ENCODE measurements around the gene KISS1R.
A peak's percentile ranks its signal among the peaks of the same experiment; 100 is the strongest.
"Not testable (repeated sequence)": the region's sequence is repeated elsewhere in the genome, so short reads cannot be mapped to it uniquely, and the experiment has no call there.

The KISS1R gene

DNA sequence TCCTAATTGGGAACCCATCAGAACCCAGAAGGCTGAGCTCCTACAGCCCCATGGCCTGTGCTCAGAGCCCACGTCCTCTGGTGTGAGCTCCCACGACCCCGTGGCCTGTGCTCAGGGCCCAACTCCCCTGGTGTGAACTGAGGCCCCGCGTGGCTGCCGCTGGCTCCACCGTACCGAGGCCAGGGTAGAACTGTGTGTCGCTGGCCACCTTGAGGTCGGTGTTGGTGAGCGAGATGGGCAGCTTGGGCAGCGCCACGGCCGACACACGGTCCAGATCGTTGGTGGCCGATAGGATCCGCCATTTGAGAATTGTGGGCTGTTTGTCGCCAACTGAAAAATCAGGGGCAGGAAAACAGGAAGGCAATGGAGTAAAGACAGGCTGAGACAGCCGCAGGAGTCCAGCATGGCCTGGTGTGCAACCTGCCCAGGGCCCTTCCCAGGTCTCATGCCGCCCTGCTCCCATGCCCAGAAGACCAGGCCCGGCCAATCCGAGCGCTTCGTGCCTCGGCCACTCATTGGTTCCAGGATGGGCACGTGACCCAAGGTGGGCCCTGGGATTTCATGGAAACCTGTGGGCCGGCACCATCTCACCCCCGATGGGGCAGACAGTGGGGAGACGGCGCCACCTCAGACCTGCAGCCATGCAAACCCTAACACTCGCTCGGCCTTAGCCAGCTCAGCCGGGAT, 35.6 kb upstream of the KISS1R start:
- DNase-seq (ENCODE audit: low spot score): no peak

DNA sequence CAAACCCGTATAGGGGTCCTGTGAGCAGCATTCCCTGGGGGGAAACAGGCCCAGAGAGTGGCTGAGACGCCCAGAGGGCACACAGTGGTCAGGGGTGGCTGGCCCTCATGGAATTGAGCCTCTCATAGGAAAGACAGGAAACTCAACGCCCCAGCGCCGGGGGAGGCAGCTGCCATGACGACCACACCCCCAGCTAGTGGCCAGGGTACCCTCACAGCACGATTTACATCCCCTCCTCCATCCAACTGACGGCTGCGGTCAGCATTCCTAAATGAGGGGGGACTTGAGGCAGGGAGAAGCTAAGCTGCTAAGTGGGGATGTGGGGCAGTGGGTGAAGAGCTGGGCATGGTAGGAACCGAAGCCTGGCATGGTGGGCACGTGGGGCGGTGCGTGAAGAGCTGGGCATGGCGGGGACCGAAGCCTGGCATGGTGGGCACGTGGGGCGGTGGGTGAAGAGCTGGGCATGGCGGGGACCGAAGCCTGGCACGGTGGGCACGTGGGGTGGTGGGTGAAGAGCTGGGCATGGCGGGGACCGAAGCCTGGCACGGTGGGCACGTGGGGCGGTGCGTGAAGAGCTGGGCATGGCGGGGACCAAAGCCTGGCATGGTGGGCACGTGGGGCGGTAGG, 34.1 kb upstream of the KISS1R start:
- DNase-seq (ENCODE audit: low spot score): no peak

GRCh38 chr19:883661-884211, 33.4 kb upstream of the KISS1R start:
- DNase-seq (ENCODE audit: low spot score): no peak

- no peak for DNase-seq (ENCODE audit: low spot score)
These were observed 32.5 kb upstream of the KISS1R start for GRCh38 chr19:884420-885211.

DNA sequence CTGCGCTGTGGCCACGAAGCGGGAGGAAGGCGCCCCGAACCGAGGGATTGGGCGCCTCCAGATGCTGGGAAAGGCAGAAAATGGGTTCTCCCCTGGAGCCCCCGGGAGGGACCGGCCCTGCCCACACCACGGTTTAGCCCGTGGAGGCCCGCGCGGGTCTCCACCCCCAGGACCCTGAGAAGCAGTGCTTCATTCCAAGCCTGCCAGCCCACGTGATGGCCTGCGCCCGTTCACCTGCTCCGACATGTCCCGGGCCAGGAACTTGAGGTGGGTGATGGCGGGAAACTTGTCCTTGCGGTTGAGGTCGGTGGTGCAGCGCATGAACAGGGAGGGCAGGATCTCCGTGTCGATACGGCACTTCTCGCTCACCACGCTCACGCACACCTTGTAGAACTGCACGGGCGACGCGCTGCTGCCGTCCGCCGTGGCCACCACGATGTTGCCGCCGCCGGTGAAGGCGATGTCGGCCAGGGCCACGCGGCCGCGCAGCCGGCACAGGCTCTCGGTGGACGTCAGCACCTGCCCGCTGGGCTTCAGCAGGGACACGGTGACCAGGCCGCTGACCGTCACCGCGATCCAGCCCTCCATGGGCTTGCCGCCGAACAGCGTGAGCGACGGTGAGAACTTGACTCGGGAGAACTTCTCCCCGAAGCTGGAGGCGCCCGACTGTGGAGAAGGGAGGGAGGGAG, 31.5 kb upstream of the KISS1R start:
- no peak for DNase-seq (ENCODE audit: low spot score)

- DNase-seq (ENCODE audit: low spot score): no peak
These were observed 30.1 kb upstream of the KISS1R start for GRCh38 chr19:887072-887471.

DNA sequence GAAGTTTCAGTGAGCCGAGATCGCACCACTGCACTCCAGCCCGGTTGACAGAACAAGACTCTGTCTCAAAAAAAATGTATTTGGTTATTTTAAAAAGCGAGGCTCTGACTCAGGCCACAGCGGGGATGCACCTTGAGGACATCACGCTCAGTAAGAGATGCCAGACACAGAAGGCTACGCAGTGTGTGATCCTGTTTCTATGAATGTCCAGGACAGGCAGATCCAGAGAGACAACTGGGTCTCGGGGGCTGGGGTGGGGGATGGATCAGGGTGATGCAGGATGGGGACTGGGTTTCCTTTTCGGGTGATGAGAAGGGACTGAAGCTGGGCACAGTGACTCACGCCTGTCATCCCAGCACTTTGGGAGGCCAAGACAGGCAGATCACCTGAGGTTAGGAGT, 29.5 kb upstream of the KISS1R start:
- no peak for DNase-seq (ENCODE audit: low spot score)

- DNase-seq (ENCODE audit: low spot score): no peak
These were observed 28.4 kb upstream of the KISS1R start for GRCh38 chr19:888581-889385.

DNA sequence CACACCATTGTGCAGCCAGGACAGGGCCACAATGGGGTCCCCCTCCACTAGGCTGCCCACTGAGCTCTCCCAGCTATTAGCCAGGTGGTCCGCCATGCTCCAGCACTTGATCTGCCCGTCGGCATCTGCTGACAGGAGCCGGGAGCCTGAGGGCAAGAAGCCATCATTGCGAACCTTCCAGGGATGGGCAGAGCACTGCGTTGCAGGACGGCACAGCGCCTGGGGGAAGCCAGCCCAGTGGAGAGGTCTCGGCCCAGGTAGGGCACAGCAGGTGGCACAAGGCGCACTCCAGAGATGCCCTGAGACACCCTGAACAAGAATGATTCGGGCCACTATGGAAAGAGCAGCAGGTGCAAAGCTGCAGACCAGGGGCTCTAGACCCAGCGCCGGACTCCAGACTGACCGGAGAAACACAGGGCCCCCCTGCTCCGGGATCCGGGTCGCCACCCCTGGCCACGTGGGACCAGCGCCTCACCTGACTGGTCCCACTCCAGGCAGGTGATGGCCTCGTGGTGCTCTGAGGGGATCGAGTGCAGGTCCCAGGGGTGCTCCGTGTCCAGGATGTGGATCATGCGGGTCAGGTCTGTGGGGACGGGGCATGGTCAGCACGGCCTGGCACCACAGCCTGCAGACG, 27.4 kb upstream of the KISS1R start:
- no peak for DNase-seq (ENCODE audit: low spot score)

- DNase-seq (ENCODE audit: low spot score): no peak
These were observed 26.3 kb upstream of the KISS1R start for GRCh38 chr19:890831-891230.

GRCh38 chr19:891421-892200, 25.5 kb upstream of the KISS1R start:
- DNase-seq (ENCODE audit: low spot score): not testable (repeated sequence)

DNA sequence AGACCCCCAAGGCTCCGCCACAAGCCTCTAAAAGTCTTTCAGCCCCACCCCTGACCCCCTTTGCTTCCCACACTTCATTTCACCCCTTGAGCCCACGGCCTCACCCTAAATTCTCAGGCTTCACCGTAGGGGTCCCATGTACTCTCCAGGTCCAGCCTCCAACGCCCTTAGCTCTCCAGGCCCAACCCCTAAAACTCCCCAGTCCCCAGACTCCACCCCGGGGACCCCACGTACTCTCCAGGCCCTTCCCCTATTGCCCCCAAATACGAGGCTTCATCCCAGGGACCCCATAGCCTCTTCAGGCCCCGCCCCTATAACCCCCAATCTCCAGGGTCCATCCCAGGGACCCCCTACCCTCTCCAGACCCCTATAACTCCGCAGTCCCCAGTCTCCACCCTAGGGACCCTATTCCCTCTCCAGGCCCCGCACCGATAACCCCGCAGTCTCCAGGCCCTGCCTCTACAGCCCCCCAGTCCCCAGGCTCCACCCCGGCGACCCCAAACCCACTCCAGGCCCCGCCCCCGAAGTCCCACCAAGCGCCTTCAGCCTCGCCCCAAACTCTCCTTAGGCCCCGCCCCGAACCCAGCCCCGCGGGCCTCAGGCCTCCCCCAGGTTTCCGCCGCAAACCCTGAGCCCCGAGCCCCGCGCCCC, 24.8 kb upstream of the KISS1R start:
- DNase-seq (ENCODE audit: low spot score): no peak

DNA sequence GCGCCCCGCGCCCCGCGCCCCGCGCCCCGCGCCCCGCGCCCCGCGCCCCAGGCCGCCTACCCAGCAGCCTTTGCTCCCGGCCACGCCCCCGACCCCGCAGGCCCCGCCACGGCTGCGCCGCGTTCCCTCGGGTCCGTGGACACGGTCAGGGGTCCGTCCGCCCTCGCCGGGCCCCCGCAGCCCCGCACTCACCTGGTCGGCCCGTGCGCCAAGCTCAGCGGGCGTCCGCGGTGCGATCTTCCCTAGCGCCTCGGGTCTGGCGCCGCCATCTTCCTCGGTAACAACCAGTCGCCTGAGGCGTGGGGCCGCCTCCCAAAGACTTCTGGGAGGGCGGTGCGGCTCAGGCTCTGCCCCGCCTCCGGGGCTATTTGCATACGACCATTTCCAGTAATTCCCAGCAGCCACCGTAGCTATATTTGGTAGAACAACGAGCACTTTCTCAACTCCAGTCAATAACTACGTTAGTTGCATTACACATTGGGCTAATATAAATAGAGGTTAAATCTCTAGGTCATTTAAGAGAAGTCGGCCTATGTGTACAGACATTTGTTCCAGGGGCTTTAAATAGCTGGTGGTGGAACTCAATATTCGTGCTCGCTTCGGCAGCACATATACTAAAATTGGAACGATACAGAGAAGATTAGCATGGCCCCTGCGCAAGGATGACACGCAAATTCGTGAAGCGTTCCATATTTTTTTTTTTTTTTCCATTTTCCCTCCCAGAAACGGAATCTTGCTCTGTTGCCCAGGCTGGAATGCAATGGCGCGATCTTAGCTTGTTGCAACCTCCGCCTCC, 24.0 kb upstream of the KISS1R start, which contains the start of the genes MED16 and RNU6-9:
MED16 (minus strand) TSS at position 294 of the 796 bp plus-strand sequence. CDS start 2,056 bp downstream, outside the sequence.
RNU6-9 (plus strand) TSS at position 591 of the 796 bp plus-strand sequence.
- DNase-seq (ENCODE audit: low spot score): peak; percentile 90

GRCh38 chr19:896434-896833, 20.7 kb upstream of the KISS1R start:
- no peak for DNase-seq (ENCODE audit: low spot score)

- no peak for DNase-seq (ENCODE audit: low spot score)
These were observed 20.1 kb upstream of the KISS1R start for GRCh38 chr19:896999-897398.

DNA sequence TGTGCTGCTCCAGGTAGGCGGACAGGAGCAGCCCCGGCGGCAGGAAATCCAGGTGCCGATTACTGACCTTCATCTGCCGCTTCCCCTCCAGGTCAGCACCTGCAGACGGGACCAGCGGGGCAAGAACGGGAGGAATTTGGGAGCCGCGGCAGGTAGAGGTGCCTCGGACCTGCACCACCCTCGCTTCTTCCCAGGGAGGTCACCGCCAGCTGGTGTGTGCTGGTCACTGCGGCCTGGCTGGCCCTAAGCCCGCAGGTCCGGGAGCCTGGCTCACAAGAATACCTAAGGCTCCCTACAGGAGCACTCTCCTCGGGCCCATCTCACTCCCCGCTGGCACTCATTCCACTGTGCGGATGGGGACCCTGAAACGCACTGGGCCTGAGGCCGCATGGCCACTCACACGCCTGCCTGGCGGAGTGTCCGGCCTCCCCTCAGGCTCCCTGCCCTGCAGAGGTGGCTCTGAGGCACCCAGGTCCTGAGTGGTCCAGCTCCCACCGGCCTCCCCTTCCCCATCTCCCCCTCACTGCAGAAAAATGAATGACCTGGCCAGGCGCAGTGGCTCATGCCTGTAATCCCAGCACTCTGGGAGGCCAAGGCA, 19.6 kb upstream of the KISS1R start:
- DNase-seq (ENCODE audit: low spot score): no peak

GRCh38 chr19:898663-899062, 18.5 kb upstream of the KISS1R start:
- DNase-seq (ENCODE audit: low spot score): no peak
